Spinal cord (tissue), 10 donors: ENCODE results near the gene LMF1. TPM values are rescaled to one million over a fixed set of nuclear protein-coding genes. Genes with fewer than 3 reads are reported as not detected.

Experiments
- DNase-seq, 6 donors: peaks; one replicate each; pipeline versions ENCODE4 v3.0.0 to v3.0.0-alpha.2; 2013 to 2015; ENCODE audit warnings: low spot score in 6 of 6, low read depth in 4 of 6
- H3K27ac ChIP-seq: one replicate; pipeline ENCODE4 v1.5.1; 2013; ENCODE audit warnings: low read depth, low read length, control low read depth
- H3K27me3 ChIP-seq: one replicate; pipeline ENCODE4 v1.6.1; 2013; ENCODE audit warnings: low read length; ENCODE audit not compliant: control insufficient read depth, insufficient read depth
- H3K36me3 ChIP-seq: one replicate; pipeline ENCODE4 v1.6.1; 2013; ENCODE audit warnings: low read length; ENCODE audit not compliant: control insufficient read depth, insufficient read depth
- H3K4me1 ChIP-seq: one replicate; pipeline ENCODE4 v1.6.1; 2013; ENCODE audit warnings: low read length; ENCODE audit not compliant: control insufficient read depth, insufficient read depth
- H3K4me3 ChIP-seq: one replicate; pipeline ENCODE4 v1.5.1; 2013; ENCODE audit warnings: low read depth, low read length, control low read depth
- H3K9me3 ChIP-seq: one replicate; pipeline ENCODE4 v1.6.1; 2013; ENCODE audit warnings: low read length; ENCODE audit not compliant: control insufficient read depth, insufficient read depth
- WGBS: methylation state at CpG from one replicate; pipeline ENCODE4 v1.1.5; 2013; ENCODE audit warnings: missing lambda C conversion rate; ENCODE audit not compliant: insufficient coverage; 5-methylcytosine and 5-hydroxymethylcytosine counted together
- polyA plus RNA-seq, 2 donors: library from polyadenylated mRNA; unstranded; fragments of 120-200 nt; gene quantifications; one replicate each; pipeline ENCODE4 v1.2.1, GENCODE V29; 2013; ENCODE audit not compliant: insufficient read length in 2 of 2
- total RNA-seq, 2 donors: library from RNA; depleted of rRNA in 1 of 2; stranded (reverse); fragments of 120-200 nt in 1 of 2; fragments of >200 nt in 1 of 2; gene quantifications; one replicate each; pipeline versions ENCODE4 v1.2.3 to v1.2.4, GENCODE V29; 2013 to 2014
- donor health status: healthy.

Gene LMF1
- total and polyA plus RNA-seq, 4 donors, result 15.1 to 37.5 (median 23.0) TPM

DNA sequence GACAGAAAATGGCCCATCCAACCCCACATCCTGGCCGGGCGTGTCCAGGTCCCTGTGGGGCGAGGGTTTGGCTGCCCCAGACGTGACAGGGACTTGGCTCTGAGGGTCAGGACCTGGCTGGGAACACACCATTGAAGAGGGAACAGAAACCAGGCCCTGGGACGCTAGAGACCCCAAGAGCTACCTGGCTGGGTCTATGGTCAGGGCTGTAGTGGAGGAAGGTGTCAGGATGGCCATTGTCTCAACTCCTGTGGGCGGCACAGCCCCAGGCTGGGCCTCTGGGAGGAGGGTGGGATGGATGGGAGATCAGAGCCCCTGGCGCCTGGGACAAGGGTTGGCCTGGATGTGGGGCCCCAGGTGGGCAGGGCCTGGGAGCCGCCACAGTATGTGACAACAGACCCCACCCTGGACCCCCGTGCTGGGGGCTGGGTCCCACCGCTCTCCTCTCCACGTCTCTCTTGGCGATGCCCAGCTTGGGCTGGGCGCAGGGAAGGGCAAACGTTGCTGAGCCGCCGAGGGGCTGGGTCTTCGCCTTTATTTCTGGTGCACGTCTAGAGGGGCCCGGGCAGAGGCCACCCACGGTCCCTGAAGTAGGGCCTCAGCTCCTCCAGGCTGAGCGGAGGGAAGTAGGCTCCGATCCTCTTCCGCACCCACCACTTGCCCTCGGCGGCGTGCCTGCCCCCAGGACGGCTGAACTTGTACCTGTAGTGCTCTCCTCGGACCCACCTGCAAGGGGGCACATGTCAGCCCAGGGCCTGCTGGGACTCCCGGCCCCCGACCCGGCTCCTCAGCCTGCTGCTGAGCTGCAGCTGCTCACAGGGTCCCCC, 116.6 kb downstream of the LMF1 start:
- no peak for DNase-seq
- H3K27me3 ChIP-seq, result no peaks in the 10 kb centered on the region
- no peaks in the 10 kb centered on the region for H3K9me3 ChIP-seq
- peaks cover 47% of the 10 kb centered on the region for H3K36me3 ChIP-seq
- H3K27ac ChIP-seq, result peak overlapping the region; percentile 76
- H3K4me3 ChIP-seq, result no peak overlapping the region
- WGBS, result 92% methylated on average over 31 of the region's 31 CpGs
- peaks cover 57% of the 10 kb centered on the region for H3K4me1 ChIP-seq

- Histone ChIP-seq H3K36me3 (peaks cover 47% of the 10 kb centered on the region), H3K9me3 (no peaks in the 10 kb centered on the region), H3K27ac (peak overlapping the region; percentile 76), H3K4me3 (no peak overlapping the region), H3K4me1 (peaks cover 57% of the 10 kb centered on the region), H3K27me3 (no peaks in the 10 kb centered on the region)
- 84% methylated on average over 5 of the region's 11 CpGs for WGBS
- DNase-seq, result no peak
Measured at GRCh38 chr16:853306-853705, 117.5 kb downstream of the LMF1 start.

- H3K4me1 ChIP-seq, result peaks cover 57% of the 10 kb centered on the region
- no peaks in the 10 kb centered on the region for H3K9me3 ChIP-seq
- peak in 4 of 6 donors; percentile 13 to 78 (median 43) for DNase-seq
- WGBS, result 70% methylated on average over 28 of the region's 32 CpGs
- no peak overlapping the region for H3K4me3 ChIP-seq
- H3K27ac ChIP-seq, result peak overlapping the region; percentile 71
- H3K27me3 ChIP-seq, result no peaks in the 10 kb centered on the region
- H3K36me3 ChIP-seq, result peaks cover 49% of the 10 kb centered on the region
Measured at GRCh38 chr16:852451-853185, 118.2 kb downstream of the LMF1 start.

DNA sequence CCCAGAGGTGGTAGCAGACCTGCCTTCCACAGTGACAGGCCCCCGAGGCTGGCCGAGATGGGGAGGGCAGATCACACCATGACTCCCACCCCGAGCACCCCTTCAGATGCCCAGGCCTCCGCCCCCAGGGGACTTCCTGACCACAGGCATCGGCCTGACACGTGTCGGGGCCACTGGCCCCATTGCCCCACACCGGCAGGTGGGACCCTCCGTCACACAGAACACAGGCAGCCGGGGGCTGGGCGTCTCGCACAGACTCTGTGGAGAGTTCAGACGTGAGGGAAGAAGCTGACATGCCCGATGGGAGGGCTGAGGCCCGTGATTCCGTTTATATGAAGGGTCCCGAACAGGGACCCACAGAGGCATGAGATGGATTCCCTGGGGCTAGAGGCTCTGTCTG, 118.9 kb downstream of the LMF1 start:
- DNase-seq, result no peak
- H3K27ac ChIP-seq, result peak overlapping the region; percentile 71
- no peaks in the 10 kb centered on the region for H3K27me3 ChIP-seq
- H3K4me1 ChIP-seq, result peaks cover 57% of the 10 kb centered on the region
- 93% methylated on average over 17 of the region's 17 CpGs for WGBS
- H3K36me3 ChIP-seq, result peaks cover 47% of the 10 kb centered on the region
- no peaks in the 10 kb centered on the region for H3K9me3 ChIP-seq
- no peak overlapping the region for H3K4me3 ChIP-seq

- no peaks in the 10 kb centered on the region for H3K27me3 ChIP-seq
- WGBS, result 96% methylated on average over 11 of the region's 11 CpGs
- no peak for DNase-seq
- no peak overlapping the region for H3K27ac ChIP-seq
- H3K9me3 ChIP-seq, result no peaks in the 10 kb centered on the region
- peaks cover 53% of the 10 kb centered on the region for H3K4me1 ChIP-seq
- no peak overlapping the region for H3K4me3 ChIP-seq
- H3K36me3 ChIP-seq, result peaks cover 42% of the 10 kb centered on the region
Measured at GRCh38 chr16:851209-851810, 119.5 kb downstream of the LMF1 start.

- H3K4me3 ChIP-seq, result no peak overlapping the region
- H3K27ac ChIP-seq, result no peak overlapping the region
- H3K4me1 ChIP-seq, result peaks cover 47% of the 10 kb centered on the region
- no peaks in the 10 kb centered on the region for H3K9me3 ChIP-seq
- H3K36me3 ChIP-seq, result peaks cover 35% of the 10 kb centered on the region
- H3K27me3 ChIP-seq, result no peaks in the 10 kb centered on the region
- 96% methylated on average over 30 of the region's 31 CpGs for whole genome bisulfite sequencing
- DNase-seq, result no peak
Measured at GRCh38 chr16:850668-851067, 120.1 kb downstream of the LMF1 start.

GRCh38 chr16:848510-849253, 122.1 kb downstream of the LMF1 start:
- peaks cover 20% of the 10 kb centered on the region for H3K36me3 ChIP-seq
- H3K9me3 ChIP-seq, result no peaks in the 10 kb centered on the region
- no peaks in the 10 kb centered on the region for H3K27me3 ChIP-seq
- peaks cover 28% of the 10 kb centered on the region for H3K4me1 ChIP-seq
- DNase-seq, result no peak
- no peak overlapping the region for H3K27ac ChIP-seq
- no peak overlapping the region for H3K4me3 ChIP-seq
- 95% methylated on average over 43 of the region's 44 CpGs for WGBS

DNA sequence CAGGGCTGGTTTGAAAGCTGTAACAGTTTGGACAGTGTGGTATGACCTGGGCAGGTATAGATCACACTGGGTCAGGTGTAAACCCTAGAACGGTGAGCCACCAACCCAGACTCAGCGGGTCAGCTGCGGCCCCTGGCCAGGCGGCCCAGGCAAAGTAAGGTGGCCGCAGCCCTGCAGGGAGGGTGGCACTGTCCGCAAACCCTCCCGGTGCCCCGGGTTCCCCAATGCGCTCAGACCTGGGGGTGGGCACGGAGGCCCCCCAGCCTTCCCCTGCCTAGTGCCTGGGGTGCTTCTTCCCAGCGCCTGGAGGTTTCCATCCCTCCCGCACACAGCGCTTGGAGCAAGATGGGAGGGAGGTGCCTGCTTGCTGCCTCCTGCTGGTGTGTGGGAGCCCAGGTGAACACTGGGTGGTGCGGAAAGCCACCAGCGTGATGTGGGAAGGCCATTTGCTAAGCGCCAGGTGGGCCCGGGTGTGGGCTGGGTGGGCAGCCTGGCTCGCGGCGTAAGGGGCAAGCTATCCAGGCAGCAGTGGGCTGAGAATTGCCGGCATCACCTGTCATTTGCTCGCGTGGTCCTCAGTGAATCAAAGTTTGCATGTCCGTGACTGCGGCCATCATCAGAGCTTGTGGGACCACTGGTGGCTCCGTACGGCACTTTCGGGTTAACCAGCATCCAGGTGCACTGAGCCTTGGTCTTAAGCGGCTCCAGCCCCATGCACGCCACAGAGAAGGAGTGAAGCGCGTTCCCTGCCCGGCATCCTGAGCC, 122.9 kb downstream of the LMF1 start:
- H3K9me3 ChIP-seq, result no peaks in the 10 kb centered on the region
- H3K4me3 ChIP-seq, result no peak overlapping the region
- no peak for DNase-seq
- 95% methylated on average over 33 of the region's 33 CpGs for WGBS
- H3K27me3 ChIP-seq, result no peaks in the 10 kb centered on the region
- peaks cover 16% of the 10 kb centered on the region for H3K36me3 ChIP-seq
- H3K27ac ChIP-seq, result no peak overlapping the region
- H3K4me1 ChIP-seq, result peaks cover 29% of the 10 kb centered on the region

- WGBS, result 95% methylated on average over 6 of the region's 10 CpGs
Measured at GRCh38 chr16:847151-847550, 123.6 kb downstream of the LMF1 start.

More at GRCh38 chr16:847151-847550, 123.6 kb downstream of the LMF1 start:
- H3K27ac ChIP-seq, result no peak overlapping the region
- H3K4me3 ChIP-seq, result no peak overlapping the region
- DNase-seq, result no peak
- peaks cover 29% of the 10 kb centered on the region for H3K4me1 ChIP-seq
- H3K27me3 ChIP-seq, result no peaks in the 10 kb centered on the region
- no peaks in the 10 kb centered on the region for H3K9me3 ChIP-seq
- H3K36me3 ChIP-seq, result peaks cover 15% of the 10 kb centered on the region
